Duodenal mucosa (tissue), 2 donors: ENCODE results near the gene NUDT3.
A peak's percentile ranks its signal among the peaks of the same experiment; 100 is the strongest.

ENCODE experiments used
- H3K27ac ChIP-seq: one replicate; pipeline ENCODE4 v1.7.0; 2013; ENCODE audit warnings: low read depth, low read length
- H3K27me3 ChIP-seq, 2 donors: one replicate each; pipeline ENCODE4 v1.7.0; 2013; ENCODE audit warnings: low read length in 2 of 2, control low read depth in 1 of 2; ENCODE audit not compliant: insufficient read depth in 2 of 2, control insufficient read depth in 1 of 2
- H3K36me3 ChIP-seq, 2 donors: one replicate each; pipeline ENCODE4 v1.7.0; 2013; ENCODE audit warnings: low read length in 2 of 2, control low read depth in 1 of 2; ENCODE audit not compliant: insufficient read depth in 2 of 2, control insufficient read depth in 1 of 2
- H3K4me1 ChIP-seq, 2 donors: one replicate each; pipeline ENCODE4 v1.7.0; 2013; ENCODE audit warnings: low read length in 2 of 2, control low read depth in 1 of 2; ENCODE audit not compliant: insufficient read depth in 2 of 2, control insufficient read depth in 1 of 2
- H3K4me3 ChIP-seq, 2 donors: one replicate each; pipeline ENCODE4 v1.7.0; 2013; ENCODE audit warnings: low read length in 2 of 2, low read depth in 1 of 2
- H3K9ac ChIP-seq, 2 donors: one replicate each; pipeline ENCODE4 v1.7.0; 2013; ENCODE audit warnings: low read length in 2 of 2, low read depth in 1 of 2
- H3K9me3 ChIP-seq, 2 donors: one replicate each; pipeline ENCODE4 v1.7.0; 2013; ENCODE audit warnings: low read length in 2 of 2, control low read depth in 1 of 2; ENCODE audit not compliant: control insufficient read depth in 1 of 2

Gene NUDT3

DNA sequence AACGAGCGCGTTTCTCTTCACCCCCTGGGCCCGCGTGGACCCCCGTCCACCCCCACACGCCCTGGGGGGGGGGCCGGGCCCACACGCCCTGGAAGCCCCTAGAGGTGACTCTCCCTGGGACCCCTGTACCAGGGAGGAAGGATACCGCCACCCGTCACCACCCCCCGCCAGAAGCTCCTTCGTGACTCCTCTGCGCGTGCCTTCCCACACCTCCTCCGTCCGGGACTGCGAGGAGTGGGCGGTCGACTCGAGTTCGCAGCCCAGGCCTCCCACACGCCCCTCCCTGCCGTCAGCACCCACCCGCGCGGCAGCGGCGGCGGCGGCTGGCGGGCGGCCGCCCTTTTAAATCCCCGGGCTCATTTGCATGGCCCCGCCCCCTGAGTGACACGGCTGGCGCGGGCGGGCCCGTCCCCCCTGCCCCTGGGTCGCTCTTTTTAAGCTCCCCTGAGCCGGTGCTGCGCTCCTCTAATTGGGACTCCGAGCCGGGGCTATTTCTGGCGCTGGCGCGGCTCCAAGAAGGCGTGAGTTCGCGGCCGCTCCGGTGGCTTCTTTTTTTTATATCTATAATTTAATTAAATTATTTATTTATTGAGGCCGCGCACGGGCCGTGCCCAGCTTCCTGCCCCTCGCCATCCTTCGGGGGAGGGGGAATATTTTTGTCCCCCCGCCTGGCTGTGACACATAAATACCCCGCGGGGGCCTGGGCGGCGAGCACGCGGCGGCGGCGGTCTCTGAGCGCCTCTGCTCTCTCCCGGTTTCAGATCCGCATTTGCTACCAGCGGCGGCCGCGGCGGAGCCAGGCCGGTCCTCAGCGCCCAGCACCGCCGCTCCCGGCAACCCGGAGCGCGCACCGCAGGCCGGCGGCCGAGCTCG lies 155.8 kb downstream of the NUDT3 start, which contains the start of gene HMGA1:
HMGA1 (plus strand) TSS at position 431 of the 873 bp plus-strand sequence. CDS start 3,908 bp downstream, outside the sequence.
- H3K27ac ChIP-seq: peak within 1 kb of the TSS; percentile 96
- H3K36me3 ChIP-seq: peaks cover 9 to 10% of the 10 kb centered on the region in 2 donors
- peak within 1 kb of the TSS; percentile 73 to 80 for H3K4me3 ChIP-seq
- H3K9ac ChIP-seq: peak within 1 kb of the TSS; percentile 81 to 95
- no peaks in the 10 kb centered on the region for H3K27me3 ChIP-seq
- H3K4me1 ChIP-seq: peaks cover 29 to 30% of the 10 kb centered on the region in 2 donors
- H3K9me3 ChIP-seq: no peaks in the 10 kb centered on the region

GRCh38 chr6:34236131-34236442 lies 156.4 kb downstream of the NUDT3 start:
- no peaks in the 10 kb centered on the region for H3K9me3 ChIP-seq

DNA sequence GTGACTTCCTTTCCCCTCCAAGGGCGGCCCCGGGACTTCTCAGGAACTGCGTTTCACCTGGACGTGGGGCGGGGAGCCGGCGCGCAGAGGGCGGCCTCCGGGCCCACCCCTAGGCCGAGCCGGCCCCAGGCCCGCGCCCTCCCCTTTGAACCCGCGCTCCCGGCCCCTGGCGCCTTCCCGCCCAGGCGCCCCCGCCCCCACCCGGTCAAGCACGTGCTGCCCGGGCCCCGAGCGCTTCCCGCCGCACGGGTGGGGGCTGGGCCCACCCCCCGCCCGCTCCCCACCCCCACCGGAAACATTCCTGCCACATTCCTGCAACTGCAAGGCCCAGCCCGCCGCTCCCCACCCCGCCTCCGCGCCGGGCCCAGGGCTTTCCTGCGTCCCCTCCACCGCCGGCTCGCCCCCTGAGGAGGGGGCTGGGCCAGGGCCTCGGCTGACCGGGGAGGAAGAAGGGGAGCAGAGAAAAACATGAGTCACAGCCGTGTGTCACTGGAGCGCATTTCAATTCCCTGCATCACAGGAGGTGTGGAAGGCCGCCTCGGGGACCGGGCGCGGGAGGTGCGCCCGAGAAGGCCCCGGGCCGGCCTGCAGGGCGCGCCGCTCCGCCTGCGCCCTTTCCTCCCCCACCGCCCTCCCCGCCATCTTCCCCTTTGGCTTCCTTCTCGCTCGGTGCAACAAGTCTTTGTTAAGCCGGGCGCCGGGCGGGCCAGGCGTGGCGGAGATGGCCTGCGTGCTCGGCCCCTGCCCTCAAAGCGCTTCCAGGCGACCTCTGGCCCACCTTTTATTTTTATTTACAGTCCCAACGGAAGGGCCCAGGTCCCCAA lies 156.9 kb downstream of the NUDT3 start:
- Histone ChIP-seq H3K27ac (peak overlapping the region; percentile 96), H3K27me3 (no peaks in the 10 kb centered on the region), H3K4me3 (peak overlapping the region; percentile 73 to 80), H3K4me1 (peaks cover 25 to 29% of the 10 kb centered on the region in 2 donors), H3K9me3 (no peaks in the 10 kb centered on the region), H3K9ac (peak overlapping the region; percentile 81 to 95), H3K36me3 (no peaks in the 10 kb centered on the region)

More at GRCh38 chr6:34236131-34236442, 156.4 kb downstream of the NUDT3 start:
- Histone ChIP-seq H3K27ac (peak overlapping the region; percentile 96), H3K36me3 (peaks cover 3 to 4% of the 10 kb centered on the region in 2 donors), H3K4me3 (peak overlapping the region; percentile 73 to 80), H3K4me1 (peaks cover 29 to 30% of the 10 kb centered on the region in 2 donors), H3K27me3 (no peaks in the 10 kb centered on the region), H3K9ac (peak overlapping the region; percentile 81 to 95)

DNA sequence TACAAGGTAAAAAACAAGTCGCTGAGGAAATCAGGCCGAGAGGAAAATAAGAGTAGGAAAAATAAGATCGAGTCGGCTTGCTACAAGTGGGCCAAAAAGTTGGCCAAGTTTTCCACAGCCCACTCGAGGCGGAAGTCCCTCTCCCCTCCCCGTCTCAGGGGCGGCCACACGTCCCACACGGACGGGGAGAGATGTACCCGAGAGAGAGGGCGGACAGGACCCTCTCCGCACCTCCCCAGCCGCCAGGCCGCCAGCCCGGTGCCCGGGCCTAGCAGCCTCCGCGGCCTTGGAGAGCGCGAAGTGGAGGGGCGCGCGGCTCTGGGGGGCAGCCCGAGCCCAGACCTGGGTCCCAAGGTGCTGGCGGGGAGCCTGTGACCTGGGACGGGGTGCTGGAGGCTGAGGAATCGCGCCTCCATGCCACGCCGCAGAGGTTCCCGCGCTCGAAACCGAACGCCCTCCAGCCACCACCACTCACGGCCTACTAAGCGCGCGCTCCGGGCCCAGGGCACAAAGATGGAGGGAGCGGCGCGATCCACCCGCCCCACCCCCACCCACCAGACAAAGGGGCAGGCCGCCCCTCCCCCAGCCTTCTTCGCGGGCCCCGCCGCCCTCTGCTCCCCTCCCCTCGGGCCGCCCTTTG lies 157.7 kb downstream of the NUDT3 start:
- Histone ChIP-seq H3K27ac (no peak overlapping the region), H3K9me3 (no peaks in the 10 kb centered on the region), H3K27me3 (no peaks in the 10 kb centered on the region), H3K4me3 (no peak overlapping the region), H3K36me3 (no peaks in the 10 kb centered on the region), H3K9ac (no peak overlapping the region), H3K4me1 (peaks cover 17 to 22% of the 10 kb centered on the region in 2 donors)

DNA sequence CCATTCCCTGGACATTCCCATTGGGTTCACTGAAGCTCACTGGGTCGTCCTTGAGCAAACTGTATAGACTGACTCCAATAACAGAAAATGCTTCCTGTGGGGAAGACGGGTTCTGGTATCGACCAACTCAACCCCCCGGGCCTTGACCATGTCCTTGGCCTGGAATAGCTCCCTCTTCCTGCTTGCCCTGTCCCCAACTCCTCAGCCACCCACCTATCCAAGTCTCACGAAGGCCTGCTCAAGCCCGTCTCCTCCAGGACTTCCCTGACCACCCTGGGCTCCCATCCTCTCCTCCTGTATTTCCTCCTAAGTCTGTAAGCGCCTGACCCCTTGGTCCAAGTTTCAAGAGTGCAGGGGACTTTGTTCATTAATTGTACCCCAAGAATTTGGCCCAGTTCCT lies 158.6 kb downstream of the NUDT3 start:
- no peaks in the 10 kb centered on the region for H3K27me3 ChIP-seq
- peaks cover 11 to 13% of the 10 kb centered on the region in 2 donors for H3K4me1 ChIP-seq
- H3K4me3 ChIP-seq: no peak overlapping the region
- no peak overlapping the region for H3K9ac ChIP-seq
- H3K9me3 ChIP-seq: no peaks in the 10 kb centered on the region
- no peaks in the 10 kb centered on the region for H3K36me3 ChIP-seq
- no peak overlapping the region for H3K27ac ChIP-seq

- Histone ChIP-seq H3K9me3 (no peaks in the 10 kb centered on the region), H3K27ac (no peak overlapping the region), H3K9ac (no peak overlapping the region), H3K4me3 (no peak overlapping the region), H3K36me3 (no peaks in the 10 kb centered on the region), H3K4me1 (peaks cover 4 to 7% of the 10 kb centered on the region in 2 donors), H3K27me3 (no peaks in the 10 kb centered on the region)
Observed at GRCh38 chr6:34232901-34233300, 159.6 kb downstream of the NUDT3 start.

DNA sequence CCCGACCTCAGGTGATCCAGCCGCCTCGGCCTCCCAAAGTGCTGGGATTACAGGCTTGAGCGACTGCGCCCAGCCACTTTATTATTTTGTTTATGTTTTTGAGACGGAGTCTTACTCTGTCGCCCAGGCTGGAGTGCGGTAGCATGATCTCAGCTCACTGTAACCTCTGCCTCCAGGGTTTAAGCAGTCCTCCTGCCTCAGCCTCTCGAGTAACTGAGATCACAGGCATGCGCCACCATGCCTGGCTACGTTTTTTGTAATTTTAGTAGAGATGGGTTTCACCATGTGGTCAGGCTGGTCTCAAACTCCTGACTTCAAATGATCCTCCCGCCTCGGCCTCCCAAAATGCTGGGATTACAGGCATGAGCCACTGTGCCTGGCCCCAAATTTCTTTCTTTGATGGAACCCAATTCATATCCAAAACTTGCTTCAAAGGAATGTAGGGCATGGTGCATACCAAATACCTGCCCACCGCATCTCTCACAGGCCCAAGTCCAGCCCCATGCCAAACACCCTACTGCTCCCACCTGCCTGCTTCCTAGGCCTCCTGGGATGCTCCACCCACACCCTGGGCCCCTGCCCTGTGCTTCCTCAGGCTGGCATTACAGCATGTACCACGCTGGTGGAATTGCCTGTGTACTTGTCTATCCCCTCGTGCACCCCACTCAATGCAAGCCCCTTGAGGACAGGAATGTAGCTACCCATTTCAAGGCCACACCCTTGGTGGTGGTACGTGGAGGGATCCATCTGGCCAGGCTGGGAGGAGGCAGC lies 160.7 kb downstream of the NUDT3 start:
- Histone ChIP-seq H3K9me3 (no peaks in the 10 kb centered on the region), H3K27me3 (no peaks in the 10 kb centered on the region), H3K27ac (no peak overlapping the region), H3K9ac (no peak overlapping the region), H3K4me1 (peaks cover 4 to 7% of the 10 kb centered on the region in 2 donors), H3K36me3 (no peaks in the 10 kb centered on the region), H3K4me3 (no peak overlapping the region)

GRCh38 chr6:34230653-34231371 lies 161.7 kb downstream of the NUDT3 start:
- no peak overlapping the region for H3K4me3 ChIP-seq
- no peaks in the 10 kb centered on the region for H3K27me3 ChIP-seq
- H3K9me3 ChIP-seq: no peaks in the 10 kb centered on the region
- H3K4me1 ChIP-seq: peaks cover under 1% of the 10 kb centered on the region in 2 donors
- H3K9ac ChIP-seq: no peak overlapping the region
- no peaks in the 10 kb centered on the region for H3K36me3 ChIP-seq
- H3K27ac ChIP-seq: no peak overlapping the region

DNA sequence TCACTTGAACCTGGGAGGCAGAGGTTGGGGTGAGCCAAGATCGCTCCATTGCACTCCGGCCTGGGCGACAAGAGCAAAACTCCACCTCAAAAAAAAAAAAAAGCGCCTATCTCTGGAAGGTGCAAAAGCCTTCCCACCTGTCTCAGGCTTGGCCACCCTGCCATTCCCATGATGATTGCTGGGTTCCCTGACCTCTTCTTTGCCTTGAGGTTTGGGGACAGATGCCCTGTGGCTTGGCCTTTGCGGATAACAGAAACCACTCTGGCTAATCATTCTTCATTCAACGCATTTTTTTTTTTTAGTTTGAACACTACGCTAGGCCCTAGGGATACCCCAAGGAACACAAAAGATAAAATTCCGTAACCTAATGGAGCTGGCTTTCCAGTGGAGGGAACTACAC lies 162.6 kb downstream of the NUDT3 start:
- H3K4me3 ChIP-seq: no peak overlapping the region
- no peak overlapping the region for H3K9ac ChIP-seq
- no peaks in the 10 kb centered on the region for H3K36me3 ChIP-seq
- H3K27ac ChIP-seq: no peak overlapping the region
- H3K4me1 ChIP-seq: no peaks in the 10 kb centered on the region
- H3K27me3 ChIP-seq: no peaks in the 10 kb centered on the region
- H3K9me3 ChIP-seq: no peaks in the 10 kb centered on the region
